HEK293 (cell line): ENCODE data around the gene PKM.

Experiments used
- ZNF501 ChIP-seq: fragments of 450-650 bp; formaldehyde crosslinking; IDR thresholded peaks from 2 replicates; pipeline ENCODE4 v1.5.1; 2016; ENCODE audit warnings: missing biosample characterization, missing genetic modification characterization
- ZNF664 ChIP-seq: fragments of 450-650 bp; formaldehyde crosslinking; IDR thresholded peaks from 2 replicates; pipeline ENCODE4 v1.5.1; 2016; ENCODE audit warnings: missing biosample characterization, missing genetic modification characterization
- TF ChIP-seq, protein P1 (sequence below): fragments of 450-650 bp; formaldehyde crosslinking; IDR thresholded peaks from 2 replicates; pipeline ENCODE4 v1.5.1; 2016; ENCODE audit warnings: missing biosample characterization, missing genetic modification characterization
- TF ChIP-seq, protein P2 (sequence below): fragments of 450-650 bp; formaldehyde crosslinking; IDR thresholded peaks from 2 replicates; pipeline ENCODE4 v1.5.1; 2016; ENCODE audit warnings: missing biosample characterization, missing genetic modification characterization

DNA sequence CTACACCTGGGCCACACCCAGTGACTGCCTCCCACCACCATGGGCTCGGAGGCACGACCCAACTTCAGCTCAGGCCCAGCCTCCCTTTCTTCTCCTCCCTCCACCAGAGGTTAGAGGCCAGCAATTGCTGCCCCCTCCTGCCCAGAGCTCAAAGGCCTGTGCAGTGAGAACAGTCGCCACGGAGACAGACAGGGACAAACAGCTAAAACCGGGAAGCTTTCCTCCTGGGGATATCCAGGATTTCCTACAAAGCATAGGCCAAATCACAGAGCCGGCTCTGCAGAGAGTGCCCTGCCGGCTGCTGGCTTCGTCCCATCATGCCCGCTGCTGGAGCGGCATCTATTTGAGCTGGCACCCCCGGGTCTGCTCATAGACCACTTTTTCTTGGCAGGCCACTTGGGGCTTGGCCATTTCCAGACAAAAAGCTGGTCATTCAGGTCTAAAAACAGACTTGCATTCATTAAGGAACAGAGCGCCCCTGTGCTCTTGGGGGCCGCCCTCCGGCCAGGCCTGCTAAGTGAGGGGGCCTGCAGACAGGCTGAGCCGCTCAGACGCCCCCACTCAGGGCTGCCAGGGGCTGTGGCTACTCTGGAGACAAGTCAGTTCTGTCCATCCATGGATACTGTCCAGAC, 50.9 kb downstream of the PKM start:
- TF ChIP-seq, protein P1, sequence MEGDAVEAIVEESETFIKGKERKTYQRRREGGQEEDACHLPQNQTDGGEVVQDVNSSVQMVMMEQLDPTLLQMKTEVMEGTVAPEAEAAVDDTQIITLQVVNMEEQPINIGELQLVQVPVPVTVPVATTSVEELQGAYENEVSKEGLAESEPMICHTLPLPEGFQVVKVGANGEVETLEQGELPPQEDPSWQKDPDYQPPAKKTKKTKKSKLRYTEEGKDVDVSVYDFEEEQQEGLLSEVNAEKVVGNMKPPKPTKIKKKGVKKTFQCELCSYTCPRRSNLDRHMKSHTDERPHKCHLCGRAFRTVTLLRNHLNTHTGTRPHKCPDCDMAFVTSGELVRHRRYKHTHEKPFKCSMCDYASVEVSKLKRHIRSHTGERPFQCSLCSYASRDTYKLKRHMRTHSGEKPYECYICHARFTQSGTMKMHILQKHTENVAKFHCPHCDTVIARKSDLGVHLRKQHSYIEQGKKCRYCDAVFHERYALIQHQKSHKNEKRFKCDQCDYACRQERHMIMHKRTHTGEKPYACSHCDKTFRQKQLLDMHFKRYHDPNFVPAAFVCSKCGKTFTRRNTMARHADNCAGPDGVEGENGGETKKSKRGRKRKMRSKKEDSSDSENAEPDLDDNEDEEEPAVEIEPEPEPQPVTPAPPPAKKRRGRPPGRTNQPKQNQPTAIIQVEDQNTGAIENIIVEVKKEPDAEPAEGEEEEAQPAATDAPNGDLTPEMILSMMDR (tag by site-specific recombination): no peak
- TF ChIP-seq ZNF664 (tag by site-specific recombination) (no peak), ZNF501 (tag by site-specific recombination) (no peak)
- TF ChIP-seq, protein P2, sequence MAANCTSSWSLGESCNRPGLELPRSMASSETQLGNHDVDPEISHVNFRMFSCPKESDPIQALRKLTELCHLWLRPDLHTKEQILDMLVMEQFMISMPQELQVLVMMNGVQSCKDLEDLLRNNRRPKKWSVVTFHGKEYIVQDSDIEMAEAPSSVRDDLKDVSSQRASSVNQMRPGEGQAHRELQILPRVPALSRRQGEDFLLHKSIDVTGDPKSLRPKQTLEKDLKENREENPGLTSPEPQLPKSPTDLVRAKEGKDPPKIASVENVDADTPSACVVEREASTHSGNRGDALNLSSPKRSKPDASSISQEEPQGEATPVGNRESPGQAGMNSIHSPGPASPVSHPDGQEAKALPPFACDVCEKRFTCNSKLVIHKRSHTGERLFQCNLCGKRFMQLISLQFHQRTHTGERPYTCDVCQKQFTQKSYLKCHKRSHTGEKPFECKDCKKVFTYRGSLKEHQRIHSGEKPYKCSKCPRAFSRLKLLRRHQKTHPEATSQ (tag by site-specific recombination): no peak
